Measurements from ENCODE around the gene PITX3. TPM values are rescaled to one million over a fixed set of nuclear protein-coding genes. Genes with fewer than 3 reads are reported as not detected.

Gene PITX3
- total RNA-seq, 1 experiment from 2014 or later = 1.9 TPM

- Histone ChIP-seq H3K4me2 (ENCODE audit: low read length) (peak within 1 kb of the TSS; percentile 72), H3K4me1 (ENCODE audit: control insufficient read depth in 1 of 2, insufficient read depth in 2 of 2, low read length in 2 of 2) (peaks cover 17 to 28% of the 10 kb centered on the region in 2 experiments), H3K9me3 (ENCODE audit: control insufficient read depth in 1 of 2, insufficient read depth in 1 of 2, low read depth in 1 of 2, low read length in 2 of 2) (no peaks in the 10 kb centered on the region), H3K9me2 (ENCODE audit: insufficient read depth) (no peaks in the 10 kb centered on the region), H2AFZ (ENCODE audit: low read depth, low read length, poor library complexity, severe bottlenecking) (peak within 1 kb of the TSS; percentile 49), H3K27ac (ENCODE audit: low read depth, low read length) (no peak within 1 kb of the TSS; the same call in 1 of the 2 replicates), H3K27me3 (ENCODE audit: insufficient read depth, low read length) (no peaks in the 10 kb centered on the region), H3K9ac (ENCODE audit: low read length) (peak within 1 kb of the TSS; percentile 38), H4K20me1 (ENCODE audit: insufficient read depth) (no peaks in the 10 kb centered on the region), H3K79me2 (ENCODE audit: insufficient read depth, low read length) (no peaks in the 10 kb centered on the region), H3K36me3 (ENCODE audit: control insufficient read depth in 1 of 2, insufficient read depth in 2 of 2, low read length in 2 of 2) (no peaks in the 10 kb centered on the region), H3K4me3 (replicated peaks in 1 of 2; ENCODE audit: low read depth in 1 of 2, low read length in 2 of 2) (peak within 1 kb of the TSS; percentile 19 to 51)
- POLR2A ChIA-PET = interaction anchor here (1.0 to 1.9 kb wide), 3 partner anchors 19 to 56 kb away, joined by 4 to 6 read pairs (median 4); partner anchors contain the start of gene GBF1
- CTCF ChIA-PET = interaction anchor here (1.3 to 12.6 kb wide), 7 partner anchors 9 to 254 kb away, joined by 3 to 625 read pairs (median 10); partner anchors contain the start of gene NFKB2
- RAD21 ChIA-PET (ENCODE audit: low non-redundant PET in 1 of 2, low total read pairs in 2 of 2, uncharacterized antibody in 2 of 2, unreplicated experiment in 2 of 2) = interaction anchor here in 1 of 2 experiments (1.4 kb wide), 1 partner anchor 56 kb away, joined by 4 read pairs; no protein-coding TSS in a partner anchor
- peak; percentile 96 for DNase-seq (ENCODE audit: low read depth, low spot score)
- peak; percentile 84 for ATAC-seq
- TSS peak; percentile 89 for BruUV-seq (replicated peaks)
- intact Hi-C loops (cut with micrococcal nuclease) = no loop called here
- TF ChIP-seq EZH2phosphoT487 (IDR thresholded peaks at IDR 0.05; ENCODE audit: borderline replicate concordance) (no peak), TCF7L2 (IDR thresholded peaks at IDR 0.05; ENCODE audit: borderline replicate concordance, extremely low read depth, insufficient read depth, insufficient read length) (peak; percentile 45), POLR2AphosphoS5 (IDR thresholded peaks at IDR 0.05; ENCODE audit: low read depth, low read length) (peak; percentile 85), POLR2A (IDR thresholded peaks at IDR 0.05; ENCODE audit: borderline replicate concordance, extremely low read depth, insufficient read depth, insufficient read length) (peak; percentile 80), RAD21 (IDR thresholded peaks at IDR 0.05; ENCODE audit: low read depth) (no peak), ZFX (IDR thresholded peaks at IDR 0.05) (peak; percentile 62), YY1 (IDR thresholded peaks at IDR 0.05; ENCODE audit: extremely low read depth, insufficient replicate concordance, low read depth, low read length) (no peak)
Observed at GRCh38 chr10:102225646-102226541, 15.4 kb downstream of the PITX3 start, which contains the start of gene ELOVL3. Gene ELOVL3 (plus strand): TSS chr10:102226299. CDS start chr10:102226549, 250 bp downstream.

DNA sequence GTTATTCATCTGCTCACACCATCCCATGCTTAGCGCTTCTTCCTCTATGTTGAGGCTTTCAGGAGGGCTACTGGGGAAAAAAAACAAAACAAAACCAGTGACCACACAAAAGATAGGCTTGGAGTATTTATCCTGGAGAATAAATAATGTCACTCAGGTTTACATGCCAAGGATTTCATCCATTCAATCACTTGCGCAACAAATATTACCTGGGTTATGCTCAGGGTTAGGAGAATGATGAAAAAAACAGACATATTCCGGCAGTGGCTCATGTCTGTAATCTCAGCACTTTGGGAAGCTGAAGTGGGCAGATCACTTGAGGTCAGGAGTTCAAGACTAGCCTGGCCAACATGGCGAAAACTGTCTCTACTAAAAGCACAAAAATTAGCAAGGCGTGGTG lies 18.5 kb downstream of the PITX3 start:
- Histone ChIP-seq H3K4me3 (replicated peaks in 1 of 2; ENCODE audit: low read depth in 1 of 2, low read length in 2 of 2) (no peak overlapping the region), H2AFZ (ENCODE audit: low read depth, low read length, poor library complexity, severe bottlenecking) (no peak overlapping the region), H3K9me2 (ENCODE audit: insufficient read depth) (no peaks in the 10 kb centered on the region), H3K79me2 (ENCODE audit: insufficient read depth, low read length) (no peaks in the 10 kb centered on the region), H3K27ac (ENCODE audit: low read depth, low read length) (no peak overlapping the region), H3K4me1 (ENCODE audit: control insufficient read depth in 1 of 2, insufficient read depth in 2 of 2, low read length in 2 of 2) (peaks cover 14 to 18% of the 10 kb centered on the region in 2 experiments), H3K9me3 (ENCODE audit: control insufficient read depth in 1 of 2, insufficient read depth in 1 of 2, low read depth in 1 of 2, low read length in 2 of 2) (no peaks in the 10 kb centered on the region), H3K27me3 (ENCODE audit: insufficient read depth, low read length) (no peaks in the 10 kb centered on the region), H3K4me2 (ENCODE audit: low read length) (no peak overlapping the region), H3K9ac (ENCODE audit: low read length) (no peak overlapping the region), H4K20me1 (ENCODE audit: insufficient read depth) (no peaks in the 10 kb centered on the region), H3K36me3 (ENCODE audit: control insufficient read depth in 1 of 2, insufficient read depth in 2 of 2, low read length in 2 of 2) (no peaks in the 10 kb centered on the region)
- ATAC-seq = no peak
- intact Hi-C loops (cut with micrococcal nuclease) = no loop called here
- POLR2A ChIA-PET = interaction anchor here (1.3 kb wide), 1 partner anchor 53 kb away, joined by 3 read pairs; no protein-coding TSS in a partner anchor
- no TSS peak for BruUV-seq (replicated peaks)
- CTCF ChIA-PET = interaction anchor here (1.3 to 5.3 kb wide), 3 partner anchors 8 to 361 kb away, joined by 4 to 46 read pairs (median 5); no protein-coding TSS in a partner anchor
- RAD21 ChIA-PET (ENCODE audit: low non-redundant PET in 1 of 2, low total read pairs in 2 of 2, uncharacterized antibody in 2 of 2, unreplicated experiment in 2 of 2) = no interaction called here
- DNase-seq (ENCODE audit: low read depth, low spot score) = no peak
- TF ChIP-seq REST (IDR thresholded peaks at IDR 0.05; ENCODE audit: low read depth) (no peak), JUND (IDR thresholded peaks at IDR 0.05) (no peak), EGR1 (IDR thresholded peaks at IDR 0.05; ENCODE audit: low read depth) (no peak), YY1 (IDR thresholded peaks at IDR 0.05; ENCODE audit: extremely low read depth, insufficient replicate concordance, low read depth, low read length) (no peak), RAD21 (IDR thresholded peaks at IDR 0.05; ENCODE audit: low read depth) (no peak), ZNF274 (IDR thresholded peaks at IDR 0.05; ENCODE audit: low read depth, low read length) (no peak), EZH2 (IDR thresholded peaks at IDR 0.05) (no peak), SRF (IDR thresholded peaks at IDR 0.05; ENCODE audit: low read depth) (no peak), TCF7L2 (IDR thresholded peaks at IDR 0.05; ENCODE audit: borderline replicate concordance, extremely low read depth, insufficient read depth, insufficient read length) (no peak), SP1 (IDR thresholded peaks at IDR 0.05; ENCODE audit: low read depth) (no peak), MAX (IDR thresholded peaks at IDR 0.05) (no peak)

All from HCT116 (cell line).